H9 (cell line): ENCODE measurements around the gene KPTN. TPM values are rescaled to one million over a fixed set of nuclear protein-coding genes. Genes with fewer than 3 reads are reported as not detected.

Source experiments
- DNase-seq: peaks from one replicate; pipeline ENCODE4 v3.0.0-alpha.2; 2017
- H2AFZ ChIP-seq: one replicate; pipeline ENCODE4 v1.6.1; 2013; ENCODE audit warnings: mild to moderate bottlenecking, low read length, control low read depth, moderate library complexity
- H2AK5ac ChIP-seq: 2 replicates; pipeline ENCODE4 v1.6.1; 2013; ENCODE audit warnings: low read length, control low read depth, mixed read lengths; ENCODE audit not compliant: insufficient read length
- H2BK120ac ChIP-seq: one replicate; pipeline ENCODE4 v1.6.1; 2013; ENCODE audit warnings: low read depth, mild to moderate bottlenecking, low read length, control low read depth, inconsistent platforms; ENCODE audit not compliant: poor library complexity, severe bottlenecking
- H2BK12ac ChIP-seq: 2 replicates; pipeline ENCODE4 v1.6.1; 2013; ENCODE audit warnings: low read length, control low read depth, mixed read lengths, low read depth; ENCODE audit not compliant: insufficient read length
- H2BK15ac ChIP-seq: 2 replicates; pipeline ENCODE4 v1.6.1; 2013; ENCODE audit warnings: low read depth, low read length, control low read depth
- H2BK20ac ChIP-seq: one replicate; pipeline ENCODE4 v1.6.1; 2013; ENCODE audit warnings: low read depth, mild to moderate bottlenecking, low read length, control low read depth, inconsistent platforms; ENCODE audit not compliant: poor library complexity, severe bottlenecking
- H2BK5ac ChIP-seq: 2 replicates; pipeline ENCODE4 v1.6.1; 2013; ENCODE audit warnings: low read length, control low read depth, mixed read lengths; ENCODE audit not compliant: insufficient read length
- H3K14ac ChIP-seq: 2 replicates; pipeline ENCODE4 v1.6.1; 2013; ENCODE audit warnings: low read length, control low read depth; ENCODE audit not compliant: insufficient read depth
- H3K18ac ChIP-seq: 2 replicates; pipeline ENCODE4 v1.6.1; 2013; ENCODE audit warnings: low read depth, mild to moderate bottlenecking, mixed read lengths, low read length, control low read depth; ENCODE audit not compliant: insufficient read length
- H3K23ac ChIP-seq: 2 replicates; pipeline ENCODE4 v1.6.1; 2013; ENCODE audit warnings: low read length, control low read depth, mixed read lengths, low read depth; ENCODE audit not compliant: insufficient read length
- H3K23me2 ChIP-seq: 2 replicates; pipeline ENCODE4 v1.6.1; 2013; ENCODE audit warnings: low read depth, mild to moderate bottlenecking, mixed read lengths, low read length, control low read depth; ENCODE audit not compliant: insufficient read length, poor library complexity, severe bottlenecking
- H3K27ac ChIP-seq: 2 replicates; pipeline ENCODE4 v1.5.1; 2013; ENCODE audit warnings: low read length, control low read depth, mixed read lengths, low read depth; ENCODE audit not compliant: insufficient read length
- H3K27me3 ChIP-seq: 2 replicates; pipeline ENCODE4 v1.6.1; 2013; ENCODE audit warnings: low read length, control low read depth, inconsistent platforms; ENCODE audit not compliant: insufficient read depth
- H3K4ac ChIP-seq: 2 replicates; pipeline ENCODE4 v1.6.1; 2013; ENCODE audit warnings: low read depth, mild to moderate bottlenecking, control low read depth, inconsistent platforms, low read length, moderate library complexity
- H3K4me1 ChIP-seq: 2 replicates; pipeline ENCODE4 v1.6.1; 2013; ENCODE audit warnings: low read length, control low read depth, inconsistent platforms; ENCODE audit not compliant: insufficient read depth
- H3K4me2 ChIP-seq: 2 replicates; pipeline ENCODE4 v1.6.1; 2013; ENCODE audit warnings: low read length, control low read depth, mixed read lengths; ENCODE audit not compliant: insufficient read length, insufficient read depth
- H3K56ac ChIP-seq: 2 replicates; pipeline ENCODE4 v1.6.1; 2013; ENCODE audit warnings: low read depth, mild to moderate bottlenecking, mixed read lengths, low read length, control low read depth; ENCODE audit not compliant: insufficient read length
- H3K79me1 ChIP-seq: 2 replicates; pipeline ENCODE4 v1.6.1; 2013; ENCODE audit warnings: low read depth, mild to moderate bottlenecking, moderate library complexity, low read length, control low read depth, inconsistent platforms; ENCODE audit not compliant: insufficient read depth, poor library complexity, severe bottlenecking
- H3K79me2 ChIP-seq: 2 replicates; pipeline ENCODE4 v1.6.1; 2013; ENCODE audit warnings: low read length, control low read depth, inconsistent platforms; ENCODE audit not compliant: insufficient read depth
- H3K9ac ChIP-seq: 2 replicates; pipeline ENCODE4 v1.6.1; 2013; ENCODE audit warnings: low read length, control low read depth, mixed read lengths; ENCODE audit not compliant: insufficient read length; ENCODE audit errors: extremely low read depth
- H3K9me3 ChIP-seq: one replicate; pipeline ENCODE4 v1.6.1; 2013; ENCODE audit warnings: low read depth, low read length, inconsistent platforms; ENCODE audit not compliant: control insufficient read depth
- H3T11ph ChIP-seq: one replicate; pipeline ENCODE4 v1.6.1; 2013; ENCODE audit warnings: mild to moderate bottlenecking, low read length, control low read depth, inconsistent platforms
- H4K20me1 ChIP-seq: one replicate; pipeline ENCODE4 v1.6.1; 2013; ENCODE audit not compliant: control insufficient read depth, insufficient read length, insufficient read depth
- H4K5ac ChIP-seq: 2 replicates; pipeline ENCODE4 v1.6.1; 2013; ENCODE audit warnings: low read depth, mild to moderate bottlenecking, mixed read lengths, low read length, control low read depth; ENCODE audit not compliant: insufficient read length
- H4K8ac ChIP-seq: replicated peaks from 2 replicates; pipeline ENCODE4 v1.6.1; 2013; ENCODE audit warnings: low read length, control low read depth, mixed read lengths, low read depth; ENCODE audit not compliant: insufficient read length
- H4K91ac ChIP-seq: 2 replicates; pipeline ENCODE4 v1.6.1; 2013; ENCODE audit warnings: low read depth, mild to moderate bottlenecking, moderate library complexity, mixed read lengths, low read length, control low read depth; ENCODE audit not compliant: insufficient read length
- H3K27ac Mint-ChIP-seq, 3 experiments: 2 replicates in 2 of 3; 3 replicates in 1 of 3; pipeline ENCODE4 v1.8.0; 2020 to 2021; ENCODE audit warnings: mixed read lengths in 3 of 3, mild to moderate bottlenecking in 1 of 3, moderate library complexity in 1 of 3
- H3K27me3 Mint-ChIP-seq: 2 replicates; pipeline ENCODE4 v1.8.0; 2021; ENCODE audit warnings: low read depth, mild to moderate bottlenecking, moderate library complexity, mixed read lengths
- H3K36me3 Mint-ChIP-seq, 3 experiments: 2 replicates in 2 of 3; 3 replicates in 1 of 3; pipeline ENCODE4 v1.8.0; 2020 to 2021; ENCODE audit warnings: low read depth in 3 of 3, mixed read lengths in 3 of 3; ENCODE audit not compliant: insufficient read depth in 1 of 3
- H3K4me1 Mint-ChIP-seq, 2 experiments: 2 replicates each; pipeline ENCODE4 v1.8.0; 2020; ENCODE audit warnings: mixed read lengths in 2 of 2
- H3K4me3 Mint-ChIP-seq, 2 experiments: 2 replicates in 1 of 2; 3 replicates in 1 of 2; pipeline ENCODE4 v1.8.0; 2020 to 2021; ENCODE audit warnings: mild to moderate bottlenecking in 2 of 2, mixed read lengths in 2 of 2, moderate library complexity in 1 of 2
- H3K9me3 Mint-ChIP-seq, 2 experiments: 2 replicates in 1 of 2; 3 replicates in 1 of 2; pipeline ENCODE4 v1.8.0; 2020; ENCODE audit warnings: mild to moderate bottlenecking in 2 of 2, mixed read lengths in 2 of 2, moderate library complexity in 1 of 2
- CTCF ChIP-seq: fragments of 200-600 bp; sonication (generic); conservative IDR thresholded peaks from 3 replicates; pipeline ENCODE4 v1.8.0; 2021; ENCODE audit warnings: antibody characterized with exemption, mild to moderate bottlenecking
- WGBS: extraction: QIAGEN DNeasy Blood & Tissue Kit; methylation state at CpG from one replicate; pipeline ENCODE4 v1.1.7; 2013; ENCODE audit warnings: missing lambda C conversion rate, low lambda C conversion rate, mixed read lengths; ENCODE audit not compliant: insufficient read length; ENCODE audit errors: extremely low coverage; 5-methylcytosine and 5-hydroxymethylcytosine counted together
- total RNA-seq: library from RNA; stranded (reverse); gene quantifications from 2 replicates; pipeline ENCODE4 v1.2.1, GENCODE V29; 2021

KPTN gene
- total RNA-seq, 1 experiment from 2014 or later = 35.4 TPM

- H3K23me2 ChIP-seq = peaks cover 8% of the 10 kb centered on the region
- no peak for TF ChIP-seq CTCF
- no peaks in the 10 kb centered on the region for H4K20me1 ChIP-seq
- Mint-ChIP-seq H3K9me3 (no peaks in the 10 kb centered on the region; a peak in 1 of 5 replicates), H3K4me1 (peaks cover 7 to 20% of the 10 kb centered on the region in 2 experiments), H3K27me3 (peaks cover 16% of the 10 kb centered on the region), H3K4me3 (no peak overlapping the region), H3K36me3 (no peaks in the 10 kb centered on the region; a peak in 1 of 7 replicates), H3K27ac (no peak overlapping the region; a peak in 1 of 7 replicates)
- H2BK5ac ChIP-seq = no peak overlapping the region
- H2BK15ac ChIP-seq = no peak overlapping the region
- H4K5ac ChIP-seq = no peak overlapping the region
- H2BK12ac ChIP-seq = no peak overlapping the region
- no peaks in the 10 kb centered on the region for H3K79me2 ChIP-seq
- H2BK120ac ChIP-seq = no peak overlapping the region
- H2BK20ac ChIP-seq = no peak overlapping the region
- H3K4me2 ChIP-seq = no peak overlapping the region
- H3K18ac ChIP-seq = no peak overlapping the region
- no peak overlapping the region for H3T11ph ChIP-seq
- WGBS = no CpG with 5 or more reads among the region's 7 CpGs
- H2AFZ ChIP-seq = no peak overlapping the region
- no peak overlapping the region for H3K23ac ChIP-seq
- no peak for DNase-seq
- no peak overlapping the region for H3K4ac ChIP-seq
- H3K56ac ChIP-seq = no peak overlapping the region
- no peak overlapping the region for H4K91ac ChIP-seq
- H3K27ac ChIP-seq = no peak overlapping the region
- no peak overlapping the region for H4K8ac ChIP-seq
- H2AK5ac ChIP-seq = no peak overlapping the region
- no peaks in the 10 kb centered on the region for H3K4me1 ChIP-seq
- no peaks in the 10 kb centered on the region for H3K79me1 ChIP-seq
- H3K9me3 ChIP-seq = no peaks in the 10 kb centered on the region
- H3K27me3 ChIP-seq = no peaks in the 10 kb centered on the region
- no peak overlapping the region for H3K9ac ChIP-seq
- H3K14ac ChIP-seq = no peak overlapping the region
These were observed 49.9 kb downstream of the KPTN start for GRCh38 chr19:47434088-47434487.
